ENCODE data around the gene GRPEL2. TPM values are rescaled to one million over a fixed set of nuclear protein-coding genes. Genes with fewer than 3 reads are reported as not detected.

Gene GRPEL2
- total RNA-seq, 1 donor from 2014 or later: 30.6 TPM

- H3K36me3 Mint-ChIP-seq (ENCODE audit: low read depth): peaks cover 8% of the 10 kb centered on the region
These were observed 22.8 kb downstream of the GRPEL2 start for GRCh38 chr5:149367972-149368645.

GRCh38 chr5:149370878-149371277 is 25.6 kb downstream of the GRPEL2 start:
- no peaks in the 10 kb centered on the region for H3K9me3 Mint-ChIP-seq

More at GRCh38 chr5:149367972-149368645, 22.8 kb downstream of the GRPEL2 start:
- Mint-ChIP-seq H3K27me3 (no peaks in the 10 kb centered on the region), H3K27ac (no peak overlapping the region), H3K4me3 (no peak overlapping the region), H3K9me3 (no peaks in the 10 kb centered on the region), H3K4me1 (no peaks in the 10 kb centered on the region)
- intact Hi-C loops (cut with micrococcal nuclease): loop anchor here (1.0 kb wide), 2 partner anchors 10 to 51 kb away; partner anchors contain the start of gene PCYOX1L
- no peak for DNase-seq

GRCh38 chr5:149371296-149371962 is 26.1 kb downstream of the GRPEL2 start:
- H3K4me1 Mint-ChIP-seq: no peaks in the 10 kb centered on the region
- DNase-seq: peak; percentile 90
- no peaks in the 10 kb centered on the region for H3K27me3 Mint-ChIP-seq
- H3K9me3 Mint-ChIP-seq: no peaks in the 10 kb centered on the region
- H3K4me3 Mint-ChIP-seq: no peak overlapping the region
- H3K27ac Mint-ChIP-seq: no peak overlapping the region
- intact Hi-C loops (cut with micrococcal nuclease): loop anchor here (1.0 kb wide), 1 partner anchor 54 kb away; no protein-coding TSS in a partner anchor
- H3K36me3 Mint-ChIP-seq (ENCODE audit: low read depth): peaks cover 5% of the 10 kb centered on the region

More at GRCh38 chr5:149370878-149371277, 25.6 kb downstream of the GRPEL2 start:
- Mint-ChIP-seq H3K4me3 (no peak overlapping the region), H3K27ac (no peak overlapping the region), H3K4me1 (no peaks in the 10 kb centered on the region), H3K27me3 (no peaks in the 10 kb centered on the region), H3K36me3 (ENCODE audit: low read depth) (peaks cover 5% of the 10 kb centered on the region)
- intact Hi-C loops (cut with micrococcal nuclease): loop anchor here (1.0 kb wide), 1 partner anchor 54 kb away; no protein-coding TSS in a partner anchor
- DNase-seq: no peak

- DNase-seq: no peak
- H3K4me1 Mint-ChIP-seq: no peaks in the 10 kb centered on the region
- intact Hi-C loops (cut with micrococcal nuclease): no loop called here
- H3K36me3 Mint-ChIP-seq (ENCODE audit: low read depth): peaks cover 5% of the 10 kb centered on the region
- no peak overlapping the region for H3K27ac Mint-ChIP-seq
- H3K4me3 Mint-ChIP-seq: no peak overlapping the region
- H3K9me3 Mint-ChIP-seq: no peaks in the 10 kb centered on the region
- H3K27me3 Mint-ChIP-seq: no peaks in the 10 kb centered on the region
These were observed 26.9 kb downstream of the GRPEL2 start for GRCh38 chr5:149372076-149372795.

GRCh38 chr5:149372932-149373331 is 27.6 kb downstream of the GRPEL2 start:
- DNase-seq: no peak
- H3K27me3 Mint-ChIP-seq: no peaks in the 10 kb centered on the region

GRCh38 chr5:149374303-149374702 is 29.0 kb downstream of the GRPEL2 start:
- peaks cover under 1% of the 10 kb centered on the region for H3K36me3 Mint-ChIP-seq (ENCODE audit: low read depth)
- H3K9me3 Mint-ChIP-seq: no peaks in the 10 kb centered on the region
- H3K27me3 Mint-ChIP-seq: no peaks in the 10 kb centered on the region
- no peaks in the 10 kb centered on the region for H3K4me1 Mint-ChIP-seq
- intact Hi-C loops (cut with micrococcal nuclease): no loop called here
- no peak overlapping the region for H3K4me3 Mint-ChIP-seq
- DNase-seq: no peak
- H3K27ac Mint-ChIP-seq: no peak overlapping the region

More at GRCh38 chr5:149372932-149373331, 27.6 kb downstream of the GRPEL2 start:
- intact Hi-C loops (cut with micrococcal nuclease): no loop called here
- Mint-ChIP-seq H3K27ac (no peak overlapping the region), H3K9me3 (no peaks in the 10 kb centered on the region), H3K36me3 (ENCODE audit: low read depth) (peaks cover 5% of the 10 kb centered on the region), H3K4me3 (no peak overlapping the region), H3K4me1 (no peaks in the 10 kb centered on the region)

GRCh38 chr5:149374801-149375200 is 29.5 kb downstream of the GRPEL2 start:
- Mint-ChIP-seq H3K36me3 (ENCODE audit: low read depth) (no peaks in the 10 kb centered on the region), H3K27ac (no peak overlapping the region), H3K27me3 (no peaks in the 10 kb centered on the region), H3K9me3 (no peaks in the 10 kb centered on the region), H3K4me1 (no peaks in the 10 kb centered on the region), H3K4me3 (no peak overlapping the region)
- intact Hi-C loops (cut with micrococcal nuclease): no loop called here
- no peak for DNase-seq

GRCh38 chr5:149375434-149375833 is 30.1 kb downstream of the GRPEL2 start:
- H3K4me1 Mint-ChIP-seq: no peaks in the 10 kb centered on the region
- H3K36me3 Mint-ChIP-seq (ENCODE audit: low read depth): no peaks in the 10 kb centered on the region
- no peak overlapping the region for H3K27ac Mint-ChIP-seq
- H3K27me3 Mint-ChIP-seq: no peaks in the 10 kb centered on the region
- no peaks in the 10 kb centered on the region for H3K9me3 Mint-ChIP-seq
- intact Hi-C loops (cut with micrococcal nuclease): no loop called here
- H3K4me3 Mint-ChIP-seq: no peak overlapping the region
- DNase-seq: no peak

GRCh38 chr5:149376104-149376503 is 30.8 kb downstream of the GRPEL2 start:
- Mint-ChIP-seq H3K4me1 (no peaks in the 10 kb centered on the region), H3K27ac (no peak overlapping the region), H3K9me3 (no peaks in the 10 kb centered on the region), H3K4me3 (no peak overlapping the region), H3K27me3 (no peaks in the 10 kb centered on the region), H3K36me3 (ENCODE audit: low read depth) (no peaks in the 10 kb centered on the region)
- DNase-seq: no peak
- intact Hi-C loops (cut with micrococcal nuclease): no loop called here

GRCh38 chr5:149376711-149377447 is 31.6 kb downstream of the GRPEL2 start:
- H3K4me3 Mint-ChIP-seq: no peak overlapping the region
- H3K27ac Mint-ChIP-seq: no peak overlapping the region
- no peaks in the 10 kb centered on the region for H3K36me3 Mint-ChIP-seq (ENCODE audit: low read depth)
- DNase-seq: no peak
- no peaks in the 10 kb centered on the region for H3K4me1 Mint-ChIP-seq
- intact Hi-C loops (cut with micrococcal nuclease): no loop called here
- H3K9me3 Mint-ChIP-seq: no peaks in the 10 kb centered on the region
- H3K27me3 Mint-ChIP-seq: no peaks in the 10 kb centered on the region

- Mint-ChIP-seq H3K4me3 (no peak overlapping the region), H3K4me1 (no peaks in the 10 kb centered on the region), H3K27ac (no peak overlapping the region), H3K9me3 (no peaks in the 10 kb centered on the region), H3K27me3 (no peaks in the 10 kb centered on the region), H3K36me3 (ENCODE audit: low read depth) (no peaks in the 10 kb centered on the region)
- intact Hi-C loops (cut with micrococcal nuclease): no loop called here
- no peak for DNase-seq
These were observed 33.0 kb downstream of the GRPEL2 start for GRCh38 chr5:149378241-149378820.

GRCh38 chr5:149379177-149379761 is 34.0 kb downstream of the GRPEL2 start, which contains the start of gene IL17B:
Gene IL17B (minus strand): TSS chr5:149379292. CDS start chr5:149379225, 67 bp downstream.
- H3K4me1 Mint-ChIP-seq: no peaks in the 10 kb centered on the region
- DNase-seq: no peak
- intact Hi-C loops (cut with micrococcal nuclease): no loop called here
- H3K27ac Mint-ChIP-seq: no peak within 1 kb of the TSS
- no peaks in the 10 kb centered on the region for H3K27me3 Mint-ChIP-seq
- no peaks in the 10 kb centered on the region for H3K36me3 Mint-ChIP-seq (ENCODE audit: low read depth)
- no peaks in the 10 kb centered on the region for H3K9me3 Mint-ChIP-seq
- H3K4me3 Mint-ChIP-seq: no peak within 1 kb of the TSS

GRCh38 chr5:149379818-149380374 is 34.6 kb downstream of the GRPEL2 start:
- DNase-seq: no peak
- intact Hi-C loops (cut with micrococcal nuclease): no loop called here
- H3K4me3 Mint-ChIP-seq: no peak overlapping the region
- no peaks in the 10 kb centered on the region for H3K27me3 Mint-ChIP-seq
- no peaks in the 10 kb centered on the region for H3K36me3 Mint-ChIP-seq (ENCODE audit: low read depth)
- no peak overlapping the region for H3K27ac Mint-ChIP-seq
- H3K4me1 Mint-ChIP-seq: no peaks in the 10 kb centered on the region
- H3K9me3 Mint-ChIP-seq: no peaks in the 10 kb centered on the region
